NCI-H2029 treated with DMSO at 0.1 percent for 48 hours (cell line): ENCODE data around the gene C1orf21.

Experiments used
- DNase-seq: peaks from one replicate; lab custom pipeline; 2025; lab: John Stamatoyannopoulos, UW

C1orf21 gene

GRCh38 chr1:184447651-184448185 lies 60.9 kb downstream of the C1orf21 start:
- no peak for DNase-seq

DNA sequence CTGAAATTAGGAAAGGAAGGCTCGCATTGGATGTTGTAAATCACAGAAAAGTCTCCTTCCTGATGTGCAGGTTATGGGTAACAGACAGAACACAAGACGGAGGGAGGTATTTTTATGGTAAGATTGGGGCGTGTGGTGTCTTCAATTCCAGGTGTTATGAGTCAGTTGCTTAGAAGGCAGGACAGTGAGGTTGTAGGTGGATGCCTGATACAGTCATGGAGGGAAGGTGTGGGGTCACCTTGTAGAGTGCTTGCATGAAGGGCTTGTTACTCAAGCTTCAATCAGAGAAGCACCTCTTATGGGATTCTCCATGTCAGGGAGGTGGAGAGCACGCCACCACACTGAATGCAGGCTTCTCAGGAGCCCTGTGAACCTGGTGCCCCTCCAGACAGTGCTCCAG lies 63.1 kb downstream of the C1orf21 start:
- DNase-seq: no peak

DNA sequence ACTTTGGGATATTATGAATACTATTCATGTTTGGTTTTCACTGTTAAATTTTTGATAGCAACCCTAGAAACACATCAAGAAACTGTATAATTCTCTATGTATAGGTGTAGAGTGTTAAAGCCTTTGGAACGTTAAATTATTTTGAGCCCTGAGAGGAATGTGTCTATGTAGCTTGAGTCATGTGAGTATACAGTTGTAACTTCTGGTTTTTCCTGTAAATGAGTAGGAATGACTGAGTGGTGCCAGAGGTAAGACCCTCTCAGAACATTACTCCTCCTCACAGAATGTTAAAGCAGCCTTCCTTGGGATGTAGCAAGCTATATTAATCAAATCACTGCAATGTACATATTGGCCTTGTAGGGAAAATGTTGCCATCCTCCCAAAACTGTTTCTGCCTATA lies 69.0 kb downstream of the C1orf21 start:
- DNase-seq: no peak

GRCh38 chr1:184456189-184456588 lies 69.4 kb downstream of the C1orf21 start:
- no peak for DNase-seq

DNA sequence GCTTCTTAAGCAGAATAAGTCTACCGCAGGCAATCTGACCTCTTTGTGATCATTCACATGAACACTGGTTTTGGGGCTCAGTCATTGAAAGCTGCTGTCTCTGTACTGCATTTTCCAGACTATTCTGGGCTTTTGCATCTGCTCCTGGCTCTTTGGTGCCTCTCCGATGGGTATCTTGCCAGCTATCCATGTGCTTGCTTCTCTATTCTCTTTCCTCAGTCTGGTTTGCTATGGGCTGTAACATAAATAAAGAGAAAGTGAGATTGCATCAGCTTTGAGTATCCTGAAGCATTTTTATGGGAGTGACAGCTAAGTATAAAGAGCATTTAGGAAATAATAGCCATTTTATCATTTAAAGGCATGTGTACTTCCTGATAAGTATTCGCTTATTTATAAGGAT lies 70.7 kb downstream of the C1orf21 start:
- no peak for DNase-seq

- no peak for DNase-seq
Observed at GRCh38 chr1:184461321-184461720, 74.5 kb downstream of the C1orf21 start.

DNA sequence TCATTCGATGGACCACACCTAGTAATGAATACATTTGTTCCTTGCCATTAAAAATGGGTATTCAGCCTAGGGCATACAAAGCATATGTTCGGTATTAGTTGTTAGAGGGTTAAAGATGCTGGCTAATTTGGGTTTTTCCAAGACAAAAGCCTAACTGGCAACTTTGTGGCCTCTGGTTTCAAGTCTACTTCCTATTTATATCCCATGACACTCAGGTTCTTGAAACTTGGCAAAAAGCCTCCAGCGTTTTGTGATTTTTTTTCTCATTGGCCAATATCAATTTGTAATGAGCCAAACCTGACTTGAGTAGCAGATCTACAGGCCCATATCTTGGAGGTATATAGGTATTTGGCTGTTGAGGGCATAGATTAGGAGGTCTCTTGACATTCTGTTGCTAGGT lies 75.3 kb downstream of the C1orf21 start:
- no peak for DNase-seq

- no peak for DNase-seq
Observed at GRCh38 chr1:184462990-184463389, 76.2 kb downstream of the C1orf21 start.

DNA sequence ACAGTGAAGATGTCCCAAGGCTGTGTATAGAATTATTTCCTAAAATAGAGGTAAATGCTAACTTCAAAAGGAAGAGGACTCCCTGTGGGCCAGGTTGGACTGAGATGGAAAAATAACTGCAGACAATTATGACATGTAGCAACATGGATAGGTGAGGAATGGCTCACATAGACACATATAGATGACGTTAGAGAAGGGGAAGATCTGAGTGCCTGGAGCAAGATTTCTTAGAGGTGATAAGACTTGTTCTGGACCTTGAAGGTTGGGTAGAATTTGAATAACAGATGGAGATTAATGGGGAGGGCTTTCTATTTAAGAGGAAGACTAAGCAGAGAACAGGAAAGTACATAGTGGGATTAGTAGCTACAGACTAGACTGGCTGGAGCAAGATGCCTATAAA lies 76.9 kb downstream of the C1orf21 start:
- DNase-seq: no peak

GRCh38 chr1:184464757-184465156 lies 77.9 kb downstream of the C1orf21 start:
- no peak for DNase-seq

DNA sequence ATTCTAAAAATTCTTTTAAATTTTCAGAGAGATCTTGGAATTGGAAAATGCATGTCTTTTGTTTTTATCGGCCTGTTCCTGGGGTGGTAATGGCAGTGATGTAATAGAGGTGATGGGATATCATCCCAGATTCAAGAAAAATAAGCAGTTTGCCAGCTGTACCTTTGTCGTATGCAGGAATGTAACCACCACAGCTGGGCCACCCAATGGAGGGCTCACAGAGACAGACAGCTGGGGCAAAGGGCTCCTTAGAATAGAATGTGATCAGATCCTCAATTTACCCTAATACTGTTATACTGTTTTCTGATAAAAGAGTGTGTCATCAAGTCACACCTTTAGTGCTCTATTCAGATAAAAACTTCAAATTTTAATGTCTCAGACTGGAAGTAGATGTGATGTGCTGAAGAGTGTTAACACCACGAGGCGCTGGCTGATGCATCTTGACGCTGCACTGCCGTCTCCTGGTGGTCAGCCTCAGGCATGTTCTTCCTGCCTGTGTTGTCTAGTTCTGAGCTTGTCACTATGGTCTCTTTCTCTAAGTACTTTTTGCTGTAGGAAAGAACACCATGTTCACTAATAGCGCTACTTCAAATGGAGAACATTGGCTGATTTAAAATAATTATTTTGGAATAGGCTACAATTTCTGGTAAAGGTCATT lies 78.8 kb downstream of the C1orf21 start:
- DNase-seq: no peak

DNA sequence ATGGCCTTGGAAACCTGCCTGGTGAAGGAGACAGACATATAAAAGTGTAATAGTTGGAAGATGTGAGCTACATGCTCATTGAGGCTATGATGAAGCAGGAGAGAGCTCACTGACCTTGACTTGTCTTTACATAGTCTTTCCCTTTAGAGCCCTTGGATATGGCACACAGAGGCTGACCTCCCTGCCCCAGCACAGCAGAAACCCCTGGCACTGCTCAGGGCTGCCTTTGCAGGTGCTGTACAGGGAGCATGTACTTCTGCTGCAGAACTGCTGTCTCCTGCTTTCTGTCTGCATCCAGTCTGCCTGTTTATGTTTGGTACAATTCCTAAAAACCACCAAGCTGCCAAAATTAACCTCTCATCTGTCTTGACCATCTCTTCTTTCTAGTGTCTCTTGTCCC lies 80.5 kb downstream of the C1orf21 start:
- DNase-seq: no peak

GRCh38 chr1:184469396-184469795 lies 82.6 kb downstream of the C1orf21 start:
- DNase-seq: no peak

GRCh38 chr1:184471686-184472085 lies 84.9 kb downstream of the C1orf21 start:
- no peak for DNase-seq

DNA sequence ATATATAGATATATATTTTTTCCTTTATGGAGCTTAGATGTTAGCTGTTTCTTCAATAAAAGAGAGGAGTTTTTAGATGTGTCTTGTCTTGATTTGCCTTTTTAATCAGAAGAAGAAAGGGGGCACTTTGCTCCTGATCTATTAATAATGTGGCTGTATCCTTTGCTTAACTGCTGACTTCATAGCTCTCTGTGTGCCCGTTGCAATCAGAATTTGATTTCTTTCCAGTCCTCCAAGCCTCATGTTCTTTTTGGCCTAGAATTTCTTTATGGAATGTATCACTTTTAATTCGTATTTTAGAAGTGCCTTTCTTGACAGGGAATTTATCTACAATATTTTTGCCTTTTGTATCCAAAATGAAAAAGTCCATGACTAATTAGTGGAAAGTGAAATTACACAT lies 85.3 kb downstream of the C1orf21 start:
- no peak for DNase-seq

- DNase-seq: no peak
Observed at GRCh38 chr1:184473176-184473966, 86.5 kb downstream of the C1orf21 start.

- DNase-seq: no peak
Observed at GRCh38 chr1:184476187-184476586, 89.4 kb downstream of the C1orf21 start.

DNA sequence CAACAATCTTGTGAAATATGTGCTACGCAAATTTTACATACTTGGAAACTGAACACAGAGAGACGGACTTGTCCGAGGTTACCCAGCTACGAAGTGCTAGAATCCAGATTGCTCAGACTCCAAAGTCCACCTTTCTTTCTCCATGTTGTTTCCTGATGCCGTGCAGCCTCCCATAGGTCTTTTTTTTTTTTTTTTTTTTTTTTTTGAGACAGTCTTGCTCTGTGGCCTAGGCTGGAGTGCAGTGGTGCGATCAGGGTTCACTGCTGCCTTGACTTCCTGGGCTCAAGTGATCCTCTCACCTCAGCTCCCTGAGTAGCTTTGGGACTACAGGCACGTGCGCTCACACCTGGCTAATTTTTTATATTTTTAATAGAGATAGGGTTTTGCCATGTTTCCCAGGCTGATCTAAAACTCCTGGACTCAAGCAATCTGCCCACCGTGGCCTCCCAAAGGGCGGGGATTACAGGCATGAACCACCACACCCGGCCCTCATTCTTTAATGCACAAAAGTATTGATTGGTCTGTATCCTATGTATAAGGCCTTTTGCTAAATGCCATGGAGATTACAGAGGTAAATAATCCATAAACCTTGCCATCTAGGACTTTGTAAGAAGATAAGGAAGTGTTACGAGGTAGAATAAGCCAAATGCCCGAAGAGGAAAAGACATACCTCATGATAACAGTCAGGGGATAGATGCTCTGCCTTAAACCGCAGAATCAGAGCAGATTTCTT lies 92.8 kb downstream of the C1orf21 start:
- no peak for DNase-seq

DNA sequence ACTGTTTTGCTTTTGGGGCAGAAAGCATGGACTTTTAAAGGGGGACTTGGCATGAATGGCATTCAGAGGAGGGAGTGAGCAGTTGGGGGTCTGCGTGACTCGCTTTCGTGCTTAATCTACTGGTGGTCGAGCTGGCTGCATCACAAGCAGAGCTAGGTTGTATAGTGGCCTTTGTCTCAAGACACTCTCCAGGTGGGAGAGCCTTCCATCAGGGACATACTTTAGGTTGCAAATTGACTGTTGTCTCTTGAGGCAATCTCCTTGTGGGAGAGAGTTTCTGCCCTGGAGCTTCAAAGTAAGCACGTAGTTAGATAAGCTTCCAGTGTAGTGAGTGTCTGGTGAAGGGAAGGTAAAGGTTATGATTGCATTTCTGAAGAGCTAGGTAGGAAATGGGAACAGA lies 93.9 kb downstream of the C1orf21 start:
- no peak for DNase-seq

DNA sequence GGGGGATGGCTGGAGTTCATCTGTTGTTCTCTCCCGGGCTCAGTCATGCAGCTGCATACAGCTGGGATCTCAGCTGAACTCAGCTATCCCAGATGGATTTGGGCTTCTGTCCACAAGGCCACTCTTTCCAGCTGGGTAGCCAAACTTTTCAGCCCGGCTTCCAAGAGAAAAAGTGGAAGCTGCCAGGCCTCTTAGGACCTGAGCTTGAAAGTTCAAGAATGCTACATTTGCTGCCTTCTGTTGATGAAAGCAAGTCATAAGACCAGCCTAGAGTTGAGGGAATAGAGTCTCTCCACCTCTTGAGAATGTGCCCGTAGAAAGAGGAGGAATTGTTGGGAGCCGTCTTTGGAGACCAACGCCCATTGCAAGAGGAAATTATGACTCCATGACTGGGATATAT lies 95.3 kb downstream of the C1orf21 start:
- no peak for DNase-seq

DNA sequence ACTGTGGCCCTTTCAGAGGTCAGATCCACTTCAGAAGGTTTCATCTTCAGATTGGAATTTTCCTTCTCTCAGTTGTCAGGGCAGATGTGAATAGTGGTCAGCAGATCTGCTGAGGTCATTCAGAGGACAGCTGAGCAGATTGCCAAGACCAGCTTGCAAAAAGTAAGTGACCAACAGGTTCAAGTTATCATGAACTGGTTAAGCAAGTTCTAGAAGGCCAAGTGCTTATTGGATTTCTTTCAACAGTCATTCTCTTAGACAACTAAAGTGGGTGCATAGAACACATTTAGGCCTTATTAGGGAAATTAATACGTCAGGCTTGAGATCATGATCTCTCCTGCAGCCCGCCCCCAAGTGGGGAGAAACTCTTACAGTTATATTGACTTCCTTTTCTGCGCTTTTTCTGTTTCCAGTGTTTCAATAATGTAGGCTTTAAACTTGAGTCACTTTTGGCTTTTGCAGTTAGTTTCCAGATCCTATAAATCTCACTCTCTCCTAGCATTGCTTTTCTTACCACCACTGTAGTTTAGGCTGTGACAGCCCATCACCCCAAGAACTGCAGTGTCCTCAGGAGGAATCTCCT lies 96.4 kb downstream of the C1orf21 start:
- DNase-seq: no peak
